Measurements from ENCODE around the gene SEPTIN5. TPM values are rescaled to one million over a fixed set of nuclear protein-coding genes. Genes with fewer than 3 reads are reported as not detected.

The SEPTIN5 gene
- total and polyA plus RNA-seq, 9 of the 15 experiments (the other 6 are each of a cell fraction or from before 2014, with no cell fraction given): 0.03 to 195 (median 119) TPM

GRCh38 chr22:19766511-19767426 lies 52.5 kb downstream of the SEPTIN5 start (continued):
- TF ChIP-seq ZNF395 (CRISPR knock-in tag; IDR thresholded peaks at IDR 0.05) (no peak), ARID3B (CRISPR knock-in tag; IDR thresholded peaks at IDR 0.05; ENCODE audit: borderline replicate concordance) (no peak), LARP7 (IDR thresholded peaks at IDR 0.05) (no peak), HNRNPLL (IDR thresholded peaks at IDR 0.05; ENCODE audit: low read depth, low read length, poor library complexity, severe bottlenecking) (peak; percentile 20), ZNF24 (IDR thresholded peaks at IDR 0.05) (no peak), ASH1L (IDR thresholded peaks at IDR 0.05; ENCODE audit: borderline replicate concordance, low read depth, partially characterized antibody) (no peak), NBN (IDR thresholded peaks at IDR 0.05; ENCODE audit: low read depth) (no peak), ELF4 (CRISPR knock-in tag; IDR thresholded peaks at IDR 0.05) (no peak), ZNF407 (IDR thresholded peaks at IDR 0.05; ENCODE audit: low read depth) (no peak), YY1 (IDR thresholded peaks at IDR 0.05; ENCODE audit: borderline replicate concordance in 1 of 3, control insufficient read depth in 1 of 3, extremely low read depth in 1 of 3, insufficient read depth in 3 of 3, insufficient read length in 1 of 3, insufficient replicate concordance in 2 of 3, low read depth in 1 of 3, low read length in 2 of 3) (peak in 1 of 3 experiments; percentile 17), SMARCA4 (IDR thresholded peaks at IDR 0.05) (no peak), ELK1 (CRISPR knock-in tag; IDR thresholded peaks at IDR 0.05) (no peak), ZNF212 (CRISPR knock-in tag; IDR thresholded peaks at IDR 0.05) (no peak), ZNF384 (IDR thresholded peaks at IDR 0.05; ENCODE audit: low read depth, low read length) (no peak), PML (IDR thresholded peaks at IDR 0.05; ENCODE audit: low read length) (no peak)
